VCaP (cell line): ENCODE data around the gene MAN2C1.
"Not testable (repeated sequence)": the region's sequence is repeated elsewhere in the genome, so short reads cannot be mapped to it uniquely, and the experiment has no call there.

Source experiments
- H3K27ac ChIP-seq: fragments of 450-650 bp; 2 replicates; pipeline ENCODE4 v1.5.1; 2017
- TF ChIP-seq, protein P1 (sequence below): fragments of 450-650 bp; conservative IDR thresholded peaks from 2 replicates; pipeline ENCODE4 v1.5.1; 2017; ENCODE audit warnings: mild to moderate bottlenecking, moderate library complexity

Gene MAN2C1

DNA sequence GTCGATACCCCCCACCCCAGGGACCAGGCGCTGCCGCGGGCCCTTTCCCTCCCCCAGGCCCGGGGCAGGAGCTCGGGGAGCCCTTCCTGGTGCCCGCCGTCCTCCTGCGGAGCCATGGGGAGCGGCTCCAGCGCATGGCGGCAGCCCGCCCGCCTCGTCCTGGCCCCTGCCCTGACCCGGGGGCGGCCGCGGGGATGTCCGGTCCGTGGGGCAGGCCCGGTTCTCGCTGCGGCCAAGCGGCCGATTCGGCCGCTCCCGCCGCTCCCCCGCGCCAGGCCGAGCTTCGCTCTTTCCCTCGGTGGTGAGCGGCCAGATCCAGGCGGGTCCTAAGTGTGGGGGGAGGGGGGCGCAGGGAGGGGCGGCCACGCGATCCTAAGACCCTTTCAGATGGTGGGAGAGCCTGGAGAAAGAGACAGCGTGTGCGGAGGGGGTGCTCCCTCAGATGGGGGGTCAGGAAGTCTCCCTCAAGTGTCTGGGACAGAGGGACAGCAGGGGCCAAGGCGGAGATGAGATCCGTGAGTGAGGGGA lies 20.3 kb downstream of the MAN2C1 start:
- TF ChIP-seq, protein P1, sequence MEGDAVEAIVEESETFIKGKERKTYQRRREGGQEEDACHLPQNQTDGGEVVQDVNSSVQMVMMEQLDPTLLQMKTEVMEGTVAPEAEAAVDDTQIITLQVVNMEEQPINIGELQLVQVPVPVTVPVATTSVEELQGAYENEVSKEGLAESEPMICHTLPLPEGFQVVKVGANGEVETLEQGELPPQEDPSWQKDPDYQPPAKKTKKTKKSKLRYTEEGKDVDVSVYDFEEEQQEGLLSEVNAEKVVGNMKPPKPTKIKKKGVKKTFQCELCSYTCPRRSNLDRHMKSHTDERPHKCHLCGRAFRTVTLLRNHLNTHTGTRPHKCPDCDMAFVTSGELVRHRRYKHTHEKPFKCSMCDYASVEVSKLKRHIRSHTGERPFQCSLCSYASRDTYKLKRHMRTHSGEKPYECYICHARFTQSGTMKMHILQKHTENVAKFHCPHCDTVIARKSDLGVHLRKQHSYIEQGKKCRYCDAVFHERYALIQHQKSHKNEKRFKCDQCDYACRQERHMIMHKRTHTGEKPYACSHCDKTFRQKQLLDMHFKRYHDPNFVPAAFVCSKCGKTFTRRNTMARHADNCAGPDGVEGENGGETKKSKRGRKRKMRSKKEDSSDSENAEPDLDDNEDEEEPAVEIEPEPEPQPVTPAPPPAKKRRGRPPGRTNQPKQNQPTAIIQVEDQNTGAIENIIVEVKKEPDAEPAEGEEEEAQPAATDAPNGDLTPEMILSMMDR = no peak
- peak overlapping the region; percentile 84 for H3K27ac ChIP-seq

DNA sequence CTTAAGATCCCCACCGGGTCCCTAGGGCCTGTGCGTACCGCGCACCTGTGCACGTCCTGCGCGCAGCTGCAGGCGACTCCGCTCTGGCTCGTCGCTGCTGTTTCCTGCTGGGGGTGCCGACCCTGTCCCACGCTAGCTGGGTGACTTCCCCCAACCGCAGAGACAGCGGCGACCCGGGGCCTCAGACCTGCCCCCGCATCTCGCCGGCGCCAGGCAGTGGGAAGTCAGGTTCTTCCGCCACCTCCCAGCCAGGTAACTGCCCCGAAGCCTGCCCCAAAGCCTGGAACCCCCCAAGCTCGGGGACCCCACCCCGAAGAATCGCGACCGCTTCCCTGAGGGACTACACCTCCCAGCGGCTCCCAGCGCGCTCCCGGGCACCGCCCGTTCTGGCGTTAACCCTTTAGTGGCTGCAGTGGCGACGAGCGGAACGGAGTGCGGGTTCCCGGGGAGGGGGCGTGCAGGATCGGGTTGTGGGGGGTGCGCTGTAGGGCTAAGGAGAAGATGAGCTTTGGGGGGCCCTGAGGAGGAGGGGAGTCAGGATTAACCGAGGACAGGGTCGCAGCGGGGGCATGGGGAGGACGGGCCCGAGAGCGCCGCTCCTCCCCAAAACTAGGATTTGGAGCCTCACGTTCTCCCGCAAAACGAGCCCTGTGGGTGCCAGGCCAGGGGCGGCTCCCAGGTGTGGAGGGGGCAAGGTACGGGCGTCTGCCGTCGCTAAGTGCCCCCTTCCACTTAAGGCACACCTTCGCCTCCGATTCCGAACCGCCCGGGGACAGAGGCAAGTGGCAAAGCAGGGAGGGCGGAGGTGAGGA lies 21.0 kb downstream of the MAN2C1 start:
- peak overlapping the region; percentile 84 for H3K27ac ChIP-seq
- TF ChIP-seq, protein P1 = no peak

DNA sequence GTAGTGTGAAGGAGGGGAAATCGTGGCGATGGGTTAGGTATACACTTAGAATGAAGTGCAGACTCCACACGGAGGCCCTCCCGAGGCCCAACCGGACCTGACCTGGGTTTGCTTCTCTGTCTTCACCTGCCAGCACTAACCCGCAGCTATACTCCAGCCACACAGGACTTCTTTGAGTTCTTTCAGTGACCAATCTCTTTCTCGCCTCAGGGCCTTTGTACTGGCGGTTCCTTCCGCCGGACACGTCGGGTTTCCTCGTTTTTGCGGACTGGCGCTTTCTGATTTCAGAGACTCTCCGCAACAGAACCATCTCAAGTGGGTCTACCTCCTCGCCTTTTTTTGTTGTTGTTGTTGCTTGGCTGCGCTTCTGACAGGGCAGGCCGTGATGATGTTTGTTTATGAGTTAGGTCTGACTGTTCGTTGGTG lies 21.6 kb downstream of the MAN2C1 start, which contains the start of gene NEIL1:
TSS of gene NEIL1 (plus strand) at position 244 of the 426 bp plus-strand sequence. CDS start 1,867 bp downstream, outside the sequence.
- H3K27ac ChIP-seq = peak within 1 kb of the TSS; percentile 84
- TF ChIP-seq, protein P1 = no peak

DNA sequence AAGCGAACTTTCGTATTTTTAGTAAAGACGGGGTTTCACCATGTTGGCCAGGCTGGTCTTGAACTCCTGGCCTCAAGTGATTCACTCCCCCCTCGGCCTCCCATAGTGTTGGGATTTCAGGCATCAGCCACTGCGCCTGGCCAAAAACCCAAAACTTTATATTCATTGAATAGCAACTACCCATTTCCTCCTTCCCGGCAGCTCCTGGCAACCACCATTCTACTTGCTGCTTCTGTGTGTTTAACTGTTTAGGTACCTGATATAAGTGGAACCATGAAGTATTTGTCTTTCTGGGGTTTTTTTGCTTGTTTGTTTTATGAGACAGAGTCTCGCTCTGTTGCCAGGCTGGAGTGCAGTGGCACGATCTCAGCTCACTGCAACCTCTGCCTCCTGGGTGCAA lies 24.5 kb downstream of the MAN2C1 start:
- H3K27ac ChIP-seq = not testable (repeated sequence)

DNA sequence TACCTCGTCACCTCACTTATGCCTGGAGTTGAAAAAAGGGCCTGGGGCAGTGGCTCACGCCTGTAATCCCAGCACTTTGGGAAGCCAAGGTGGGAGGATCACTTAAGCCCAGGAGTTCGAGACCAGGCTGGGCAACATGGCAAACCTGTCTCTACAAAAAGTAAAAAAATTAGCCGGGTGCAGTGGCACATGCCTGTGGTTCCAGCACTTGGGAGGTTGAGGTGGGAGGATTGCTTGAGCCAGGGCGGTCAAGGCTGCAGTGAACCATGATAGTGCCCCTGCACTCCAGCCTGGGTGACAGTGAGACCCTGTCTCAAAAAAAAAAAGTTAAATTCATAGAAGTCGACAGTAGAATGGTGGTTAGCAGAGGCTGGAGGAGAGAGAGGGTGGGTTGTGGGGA lies 26.2 kb downstream of the MAN2C1 start:
- no peak overlapping the region for H3K27ac ChIP-seq
- TF ChIP-seq, protein P1 = no peak

DNA sequence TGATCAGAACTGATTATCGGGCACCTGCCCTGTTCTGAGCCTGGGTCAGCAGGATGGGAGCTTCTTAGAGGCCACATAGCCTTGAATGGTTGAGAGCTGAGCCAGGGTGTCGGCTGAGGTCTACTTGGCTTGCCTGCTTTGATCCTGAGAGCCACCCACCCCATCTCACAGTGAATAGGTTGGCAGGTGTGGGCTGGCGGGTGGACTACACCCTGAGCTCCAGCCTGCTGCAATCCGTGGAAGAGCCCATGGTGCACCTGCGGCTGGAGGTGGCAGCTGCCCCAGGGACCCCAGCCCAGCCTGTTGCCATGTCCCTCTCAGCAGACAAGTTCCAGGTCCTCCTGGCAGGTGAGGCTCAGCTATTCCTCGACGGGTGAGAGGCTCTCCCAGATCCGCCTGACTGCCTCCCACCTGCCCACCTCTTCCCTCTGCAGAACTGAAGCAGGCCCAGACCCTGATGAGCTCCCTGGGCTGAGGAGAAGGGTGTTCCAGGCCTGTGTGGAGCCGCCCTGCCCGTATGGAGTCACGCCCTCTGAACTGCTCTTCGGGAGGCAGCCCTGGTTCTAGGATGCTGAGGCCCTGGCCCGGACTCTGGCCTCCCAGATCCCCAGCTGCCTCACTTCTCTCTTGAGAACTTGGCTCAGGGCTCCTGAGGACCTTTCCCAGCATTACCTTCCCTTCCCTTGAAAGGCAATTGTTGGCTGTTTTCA lies 28.7 kb downstream of the MAN2C1 start:
- no peak overlapping the region for H3K27ac ChIP-seq
- TF ChIP-seq, protein P1 = no peak

DNA sequence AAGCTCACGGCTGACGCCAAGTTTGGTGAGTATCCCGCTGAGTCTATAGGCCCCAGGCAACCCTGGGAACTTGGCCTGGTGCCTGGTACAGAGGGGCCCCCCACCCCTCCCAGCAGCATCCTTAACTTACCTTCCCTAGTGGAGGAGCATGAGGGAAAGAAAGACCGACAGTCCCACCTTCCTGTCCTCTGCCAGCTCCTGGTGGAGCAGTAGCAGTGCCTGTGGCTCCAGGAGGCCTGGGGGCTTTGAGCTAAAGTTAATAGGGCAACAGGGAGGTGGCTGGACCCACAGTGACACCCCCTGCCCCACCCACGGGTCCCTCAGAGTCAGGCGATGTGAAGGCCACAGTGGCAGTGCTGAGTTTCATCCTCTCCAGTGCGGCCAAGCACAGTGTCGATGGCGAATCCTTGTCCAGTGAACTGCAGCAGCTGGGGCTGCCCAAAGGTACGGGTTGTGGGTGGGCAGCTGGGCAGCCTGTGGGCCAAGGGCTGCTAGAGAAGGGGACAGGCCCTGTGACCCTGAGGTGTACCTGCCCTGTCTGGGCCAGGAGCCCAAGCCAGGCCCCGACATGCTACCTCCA lies 29.7 kb downstream of the MAN2C1 start:
- TF ChIP-seq, protein P1 = no peak

More for the DNA sequence above, 29.7 kb downstream of the MAN2C1 start:
- H3K27ac ChIP-seq = no peak overlapping the region
